ENCODE measurements around the gene SEC11C.

Gene SEC11C

GRCh38 chr18:59196161-59196725, 56.6 kb downstream of the SEC11C start:
- Histone ChIP-seq H3K4me1 (ENCODE audit: control insufficient read depth, insufficient read depth, low read length) (no peaks in the 10 kb centered on the region), H3K4me3 (ENCODE audit: low read length) (no peak overlapping the region), H3K9ac (ENCODE audit: low read length) (no peak overlapping the region), H3K27me3 (ENCODE audit: control insufficient read depth, insufficient read depth, low read length) (peaks cover 12% of the 10 kb centered on the region), H3K36me3 (ENCODE audit: control insufficient read depth, insufficient read depth, low read length) (no peaks in the 10 kb centered on the region), H3K9me3 (ENCODE audit: control insufficient read depth, low read length) (no peaks in the 10 kb centered on the region)

GRCh38 chr18:59197636-59198035, 58.0 kb downstream of the SEC11C start:
- Histone ChIP-seq H3K27me3 (ENCODE audit: control insufficient read depth, insufficient read depth, low read length) (peaks cover 12% of the 10 kb centered on the region), H3K36me3 (ENCODE audit: control insufficient read depth, insufficient read depth, low read length) (no peaks in the 10 kb centered on the region), H3K4me3 (ENCODE audit: low read length) (no peak overlapping the region), H3K9me3 (ENCODE audit: control insufficient read depth, low read length) (no peaks in the 10 kb centered on the region), H3K4me1 (ENCODE audit: control insufficient read depth, insufficient read depth, low read length) (no peaks in the 10 kb centered on the region), H3K9ac (ENCODE audit: low read length) (no peak overlapping the region)

GRCh38 chr18:59198215-59198614, 58.5 kb downstream of the SEC11C start:
- H3K4me3 ChIP-seq (ENCODE audit: low read length): no peak overlapping the region
- H3K27me3 ChIP-seq (ENCODE audit: control insufficient read depth, insufficient read depth, low read length): peaks cover 12% of the 10 kb centered on the region
- H3K4me1 ChIP-seq (ENCODE audit: control insufficient read depth, insufficient read depth, low read length): no peaks in the 10 kb centered on the region
- H3K36me3 ChIP-seq (ENCODE audit: control insufficient read depth, insufficient read depth, low read length): no peaks in the 10 kb centered on the region
- H3K9me3 ChIP-seq (ENCODE audit: control insufficient read depth, low read length): no peaks in the 10 kb centered on the region
- H3K9ac ChIP-seq (ENCODE audit: low read length): no peak overlapping the region

GRCh38 chr18:59200787-59201186, 61.1 kb downstream of the SEC11C start:
- Histone ChIP-seq H3K4me3 (ENCODE audit: low read length) (no peak overlapping the region), H3K9ac (ENCODE audit: low read length) (no peak overlapping the region), H3K36me3 (ENCODE audit: control insufficient read depth, insufficient read depth, low read length) (no peaks in the 10 kb centered on the region), H3K4me1 (ENCODE audit: control insufficient read depth, insufficient read depth, low read length) (no peaks in the 10 kb centered on the region), H3K9me3 (ENCODE audit: control insufficient read depth, low read length) (no peaks in the 10 kb centered on the region), H3K27me3 (ENCODE audit: control insufficient read depth, insufficient read depth, low read length) (peaks cover 9% of the 10 kb centered on the region)

- no peak overlapping the region for H3K4me3 ChIP-seq (ENCODE audit: low read length)
- H3K27me3 ChIP-seq (ENCODE audit: control insufficient read depth, insufficient read depth, low read length): peaks cover 9% of the 10 kb centered on the region
- no peaks in the 10 kb centered on the region for H3K36me3 ChIP-seq (ENCODE audit: control insufficient read depth, insufficient read depth, low read length)
- H3K9ac ChIP-seq (ENCODE audit: low read length): no peak overlapping the region
- no peaks in the 10 kb centered on the region for H3K4me1 ChIP-seq (ENCODE audit: control insufficient read depth, insufficient read depth, low read length)
- H3K9me3 ChIP-seq (ENCODE audit: control insufficient read depth, low read length): no peaks in the 10 kb centered on the region
Observed at GRCh38 chr18:59202258-59202820, 62.7 kb downstream of the SEC11C start.

GRCh38 chr18:59207506-59207905, 67.8 kb downstream of the SEC11C start:
- no peaks in the 10 kb centered on the region for H3K27me3 ChIP-seq (ENCODE audit: control insufficient read depth, insufficient read depth, low read length)
- H3K4me3 ChIP-seq (ENCODE audit: low read length): no peak overlapping the region
- no peak overlapping the region for H3K9ac ChIP-seq (ENCODE audit: low read length)
- H3K9me3 ChIP-seq (ENCODE audit: control insufficient read depth, low read length): no peaks in the 10 kb centered on the region
- H3K4me1 ChIP-seq (ENCODE audit: control insufficient read depth, insufficient read depth, low read length): no peaks in the 10 kb centered on the region
- H3K36me3 ChIP-seq (ENCODE audit: control insufficient read depth, insufficient read depth, low read length): no peaks in the 10 kb centered on the region
